SIG-M5 (cell line): ENCODE data around the gene IRF6.

Experiments
- DNase-seq: peaks from one replicate; lab custom pipeline; 2025; lab: John Stamatoyannopoulos, UW

Gene IRF6

GRCh38 chr1:209790286-209791193 lies 15.4 kb downstream of the IRF6 start:
- DNase-seq: no peak

- no peak for DNase-seq
Measured at GRCh38 chr1:209789245-209789644, 16.7 kb downstream of the IRF6 start.

- no peak for DNase-seq
Measured at GRCh38 chr1:209787551-209787950, 18.4 kb downstream of the IRF6 start.

GRCh38 chr1:209786146-209786545 lies 19.8 kb downstream of the IRF6 start:
- DNase-seq: no peak

- no peak for DNase-seq
Measured at GRCh38 chr1:209785592-209785991, 20.4 kb downstream of the IRF6 start.

GRCh38 chr1:209784265-209785169 lies 21.4 kb downstream of the IRF6 start, which contains the start of gene C1orf74:
C1orf74 (minus strand) TSS chr1:209784559; CDS start chr1:209783634, 925 bp downstream.
- peak; percentile 96 for DNase-seq

- no peak for DNase-seq
Measured at GRCh38 chr1:209783386-209783785, 22.6 kb downstream of the IRF6 start.

GRCh38 chr1:209780268-209780667 lies 25.7 kb downstream of the IRF6 start:
- DNase-seq: no peak

GRCh38 chr1:209778102-209778501 lies 27.8 kb downstream of the IRF6 start:
- no peak for DNase-seq

- DNase-seq: no peak
Measured at GRCh38 chr1:209777587-209777986, 28.4 kb downstream of the IRF6 start.

GRCh38 chr1:209775678-209776077 lies 30.3 kb downstream of the IRF6 start:
- no peak for DNase-seq

- no peak for DNase-seq
Measured at GRCh38 chr1:209774592-209774991, 31.4 kb downstream of the IRF6 start.

- no peak for DNase-seq
Measured at GRCh38 chr1:209772126-209772525, 33.8 kb downstream of the IRF6 start.

GRCh38 chr1:209770636-209771415 lies 35.1 kb downstream of the IRF6 start:
- no peak for DNase-seq

GRCh38 chr1:209769971-209770370 lies 36.0 kb downstream of the IRF6 start:
- no peak for DNase-seq

GRCh38 chr1:209769171-209769904 lies 36.6 kb downstream of the IRF6 start:
- DNase-seq: peak; percentile 65

- peak; percentile 94 for DNase-seq
Measured at GRCh38 chr1:209768354-209768774, 37.6 kb downstream of the IRF6 start.

GRCh38 chr1:209767706-209768105 lies 38.2 kb downstream of the IRF6 start:
- DNase-seq: no peak

GRCh38 chr1:209767096-209767495 lies 38.8 kb downstream of the IRF6 start:
- DNase-seq: no peak

- DNase-seq: no peak
Measured at GRCh38 chr1:209766051-209766450, 39.9 kb downstream of the IRF6 start.

GRCh38 chr1:209761011-209761635 lies 44.8 kb downstream of the IRF6 start:
- no peak for DNase-seq
